ENCODE data around the gene ZNF136. TPM values are rescaled to one million over a fixed set of nuclear protein-coding genes. Genes with fewer than 3 reads are reported as not detected.

Gene ZNF136
- 1.4 and 1.9 TPM in 2 replicates for total RNA-seq

DNA sequence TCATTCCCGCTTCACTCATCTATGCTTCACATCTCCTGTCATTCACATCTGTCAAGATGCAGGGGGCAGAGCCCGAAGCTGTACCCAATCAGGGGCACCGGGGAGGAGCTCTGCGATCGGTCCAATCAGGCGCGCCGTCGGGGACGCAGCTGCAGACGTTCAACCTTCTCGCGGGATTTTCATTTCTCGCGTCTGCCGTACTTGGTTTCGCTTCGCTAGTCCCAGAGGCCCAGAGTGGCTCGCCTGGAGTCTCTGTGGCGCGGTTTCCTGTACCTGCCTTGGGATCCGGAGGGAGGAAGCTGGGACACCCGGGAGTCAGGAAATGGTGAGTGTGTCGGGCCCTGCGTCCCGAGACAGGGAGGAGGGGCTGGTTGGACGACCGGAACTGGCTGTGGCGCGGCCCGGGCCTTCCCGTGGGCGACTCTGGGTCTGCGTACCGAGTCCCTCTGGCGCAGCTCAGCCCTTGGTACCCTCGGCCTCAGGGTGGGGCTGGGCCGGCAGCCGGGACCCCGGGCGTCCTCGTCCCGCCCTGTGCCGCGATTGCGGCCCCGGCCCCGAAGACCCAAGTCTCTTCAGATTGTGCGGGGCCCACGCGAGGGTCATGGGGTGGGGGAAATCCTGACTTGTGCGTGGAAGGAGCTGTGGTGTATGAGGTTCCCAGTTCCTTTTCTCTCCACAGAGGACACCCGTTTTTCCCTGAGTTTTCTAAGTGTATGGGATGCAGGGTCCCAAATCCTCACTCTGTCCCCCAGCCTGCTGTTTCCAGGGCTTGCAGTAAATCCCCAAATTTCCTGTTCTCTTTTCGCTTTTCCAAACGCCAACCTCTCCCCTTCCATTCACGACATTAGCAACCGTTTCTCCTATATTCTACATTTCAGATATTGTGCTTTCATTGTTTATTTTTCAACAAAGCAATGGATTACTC, at the start of gene ZNF136:
Gene ZNF136, plus strand, starts transcription at position 215 of the 925 bp plus-strand sequence. Its CDS starts 108 bp downstream, at position 323.

DNA sequence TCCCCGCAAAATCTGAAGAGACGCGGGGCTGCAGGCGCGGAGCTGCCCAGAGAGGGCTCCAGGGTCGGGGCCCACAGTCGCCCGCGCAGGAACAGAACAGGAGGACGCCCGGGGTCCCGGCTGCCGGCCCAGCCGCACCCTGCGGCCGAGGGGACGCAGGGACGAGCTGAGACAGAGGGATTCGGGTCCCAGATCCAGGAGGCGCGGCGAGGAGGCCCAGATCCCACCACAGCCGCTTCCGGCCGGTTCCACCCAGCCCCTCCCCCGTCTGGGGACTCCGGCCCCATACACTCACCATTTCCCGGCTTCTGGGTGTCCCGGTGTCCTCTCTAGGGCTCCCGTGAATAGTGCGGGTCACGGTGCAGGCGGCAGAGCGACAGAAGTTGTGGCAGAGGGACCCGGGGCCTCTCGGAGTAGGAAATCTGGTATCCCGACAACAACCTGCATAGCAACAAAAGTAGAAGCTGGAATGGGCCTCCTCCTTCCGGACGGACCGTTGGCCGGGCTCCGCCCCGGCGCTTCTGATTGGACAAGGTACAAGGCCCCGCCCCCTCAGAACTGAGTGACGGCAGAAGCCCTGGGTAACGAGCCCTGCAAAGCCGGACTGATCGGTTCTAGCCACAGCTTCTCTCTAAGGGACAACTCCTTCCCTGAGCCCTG, 22.9 kb upstream of the ZNF136 start, which contains the start of gene ZNF20:
Gene ZNF20, minus strand, starts transcription at position 466 of the 660 bp plus-strand sequence. Its CDS starts 168 bp downstream, at position 298.

DNA sequence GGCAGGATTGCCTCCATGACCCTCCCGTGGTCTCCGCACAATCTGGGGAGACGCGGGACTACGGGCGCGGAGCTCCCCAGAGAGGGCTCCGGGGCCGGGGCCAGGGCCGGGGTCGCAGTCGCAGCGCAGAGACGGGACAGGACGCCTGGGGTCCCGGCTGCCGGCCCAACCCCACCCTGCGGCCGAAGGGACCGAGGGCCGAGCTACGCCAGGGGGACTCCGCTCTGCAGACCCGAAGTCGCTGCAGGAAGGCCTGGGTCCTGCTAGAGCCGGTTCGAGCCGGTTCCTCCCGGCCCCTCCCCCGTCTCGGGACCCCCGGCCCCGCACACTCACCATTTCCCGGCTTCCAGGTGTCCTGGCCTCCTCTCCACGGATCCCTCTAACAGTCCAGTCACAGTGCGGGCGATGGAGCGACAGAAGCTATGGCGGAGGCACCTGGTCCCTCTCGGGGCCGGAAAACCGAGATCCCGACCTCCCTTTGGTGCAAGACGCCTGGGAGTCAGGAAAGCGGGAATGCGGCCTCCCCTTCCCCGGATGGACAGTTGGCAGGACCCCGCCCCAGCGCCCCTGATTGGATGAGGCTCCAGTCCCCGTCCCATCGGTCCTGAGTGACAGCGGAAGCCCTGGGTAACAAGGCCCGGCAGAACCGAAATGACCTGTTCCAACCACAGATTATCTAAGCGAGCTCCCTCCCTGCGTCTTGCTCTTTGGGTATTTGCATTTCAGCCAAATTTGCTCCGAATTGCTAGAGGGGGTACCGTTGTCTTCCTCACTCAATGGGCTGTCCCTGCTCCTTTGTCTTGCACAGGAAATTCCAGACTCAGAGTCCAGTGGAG, 6.5 kb upstream of the ZNF136 start, which contains the start of gene ZNF625:
Gene ZNF625, minus strand, starts transcription at position 512 of the 836 bp plus-strand sequence. Its CDS starts 176 bp downstream, at position 336.

Other genes starting within 250 kb of the ZNF136 start
- 1.4 and 4.6 TPM in 2 replicates for gene ZNF700, start 238.0 kb upstream of the ZNF136 start, total RNA-seq
- gene ZNF763, start 198.1 kb upstream of the ZNF136 start, total RNA-seq = 0.53 and 0.86 TPM in 2 replicates
- gene ZNF433, start 127.4 kb upstream of the ZNF136 start, total RNA-seq = 3.0 and 9.5 TPM in 2 replicates
- gene ZNF878, start 110.1 kb upstream of the ZNF136 start, total RNA-seq = 0.18 TPM in 1 of 2 replicates, not detected in the other
- gene ZNF844, start 98.4 kb upstream of the ZNF136 start, total RNA-seq = 0.86 and 1.9 TPM in 2 replicates
- gene ZNF20, start 22.7 kb upstream of the ZNF136 start, total RNA-seq = 2.6 and 3.0 TPM in 2 replicates
- 1.2 and 3.5 TPM in 2 replicates for gene ZNF625, start 6.4 kb upstream of the ZNF136 start, total RNA-seq
- 2.8 and 4.6 TPM in 2 replicates for gene ZNF44, start 131.8 kb downstream of the ZNF136 start, total RNA-seq
- 0.71 and 2.6 TPM in 2 replicates for gene ZNF563, start 170.5 kb downstream of the ZNF136 start, total RNA-seq
- 0.53 and 0.86 TPM in 2 replicates for gene ZNF442, start 202.6 kb downstream of the ZNF136 start, total RNA-seq
- gene ZNF799, start 238.2 kb downstream of the ZNF136 start, total RNA-seq = 0.71 and 1.2 TPM in 2 replicates